ENCODE measurements around the gene UTS2B.

The UTS2B gene

GRCh38 chr3:191313296-191313695 lies 17.0 kb downstream of the UTS2B start:
- FAIRE-seq (no peak), DNase-seq (ENCODE audit: insufficient read length, low spot score) (no peak)
- no peak for TF ChIP-seq PAX5 (IDR thresholded peaks at IDR 0.05; ENCODE audit: insufficient read depth, low read length, severe bottlenecking)
- no peak for TF ChIP-seq POLR2AphosphoS5 (IDR thresholded peaks at IDR 0.05; ENCODE audit: low read depth, low read length)
- no peak for TF ChIP-seq TAF1 (IDR thresholded peaks at IDR 0.05; ENCODE audit: low read depth, low read length)
- TF ChIP-seq POLR2A (IDR thresholded peaks at IDR 0.05; ENCODE audit: low read depth, low read length), result no peak
- TF ChIP-seq SPI1 (IDR thresholded peaks at IDR 0.05; ENCODE audit: low read depth, low read length), result no peak
- TF ChIP-seq POU2F2 (IDR thresholded peaks at IDR 0.05; ENCODE audit: low read depth, low read length), result no peak

DNA sequence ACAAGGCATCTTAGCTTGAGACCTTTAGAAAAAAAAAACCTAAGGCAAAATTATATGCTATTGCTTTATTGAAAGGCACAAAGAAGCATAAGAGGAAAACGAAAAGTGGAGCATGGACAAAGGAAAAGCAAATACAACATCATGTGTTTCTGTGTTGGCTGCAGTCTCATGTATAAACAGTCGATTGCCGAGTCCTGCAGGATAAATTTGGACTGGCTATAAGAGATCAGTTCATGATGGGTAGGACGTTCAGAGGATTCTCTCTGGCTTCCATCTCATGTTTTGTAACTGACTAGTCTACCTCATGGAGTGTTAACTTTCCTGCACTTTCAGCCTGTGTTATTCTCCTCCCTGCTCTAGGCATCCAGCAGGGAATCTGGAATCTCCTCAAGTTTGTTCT lies 23.0 kb downstream of the UTS2B start:
- FAIRE-seq (no peak), DNase-seq (ENCODE audit: insufficient read length, low spot score) (no peak)
- TF ChIP-seq PAX5 (IDR thresholded peaks at IDR 0.05; ENCODE audit: insufficient read depth, low read length, severe bottlenecking) (no peak), TAF1 (IDR thresholded peaks at IDR 0.05; ENCODE audit: low read depth, low read length) (no peak), POLR2A (IDR thresholded peaks at IDR 0.05; ENCODE audit: low read depth, low read length) (no peak)

GRCh38 chr3:191306428-191306827 lies 23.9 kb downstream of the UTS2B start:
- DNase-seq (ENCODE audit: insufficient read length, low spot score), result no peak
- FAIRE-seq, result no peak
- no peak for TF ChIP-seq POLR2AphosphoS5 (IDR thresholded peaks at IDR 0.05; ENCODE audit: low read depth, low read length)
- TF ChIP-seq SPI1 (IDR thresholded peaks at IDR 0.05; ENCODE audit: low read depth, low read length), result no peak
- TF ChIP-seq TAF1 (IDR thresholded peaks at IDR 0.05; ENCODE audit: low read depth, low read length), result no peak
- no peak for TF ChIP-seq POU2F2 (IDR thresholded peaks at IDR 0.05; ENCODE audit: low read depth, low read length)
- TF ChIP-seq POLR2A (IDR thresholded peaks at IDR 0.05; ENCODE audit: low read depth, low read length), result no peak
- TF ChIP-seq PAX5 (IDR thresholded peaks at IDR 0.05; ENCODE audit: insufficient read depth, low read length, severe bottlenecking), result no peak

DNA sequence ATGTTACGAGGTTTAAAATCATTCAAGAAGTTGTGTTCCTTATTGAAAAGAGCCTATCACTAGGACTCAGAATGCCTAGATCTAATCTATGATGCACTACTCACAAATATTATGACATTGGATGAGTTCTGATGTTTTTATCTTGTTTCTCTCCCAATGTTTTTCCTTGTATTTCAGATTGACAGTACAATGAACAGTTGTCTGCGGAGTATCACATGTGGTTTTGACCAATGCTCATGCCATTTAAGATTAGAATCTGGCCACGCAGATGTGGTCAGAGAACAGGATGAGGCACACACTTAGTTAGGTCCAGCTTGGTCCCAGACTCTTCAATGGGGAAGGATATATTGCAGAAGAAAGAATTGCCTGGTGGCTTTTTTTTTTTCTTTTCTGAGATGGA lies 26.7 kb downstream of the UTS2B start:
- FAIRE-seq (no peak), DNase-seq (ENCODE audit: insufficient read length, low spot score) (no peak)
- TF ChIP-seq POLR2A (IDR thresholded peaks at IDR 0.05; ENCODE audit: low read depth, low read length), result no peak
- no peak for TF ChIP-seq TAF1 (IDR thresholded peaks at IDR 0.05; ENCODE audit: low read depth, low read length)
- TF ChIP-seq PAX5 (IDR thresholded peaks at IDR 0.05; ENCODE audit: insufficient read depth, low read length, severe bottlenecking), result no peak
- no peak for TF ChIP-seq POLR2AphosphoS5 (IDR thresholded peaks at IDR 0.05; ENCODE audit: low read depth, low read length)
- TF ChIP-seq SPI1 (IDR thresholded peaks at IDR 0.05; ENCODE audit: low read depth, low read length), result no peak
- no peak for TF ChIP-seq POU2F2 (IDR thresholded peaks at IDR 0.05; ENCODE audit: low read depth, low read length)

DNA sequence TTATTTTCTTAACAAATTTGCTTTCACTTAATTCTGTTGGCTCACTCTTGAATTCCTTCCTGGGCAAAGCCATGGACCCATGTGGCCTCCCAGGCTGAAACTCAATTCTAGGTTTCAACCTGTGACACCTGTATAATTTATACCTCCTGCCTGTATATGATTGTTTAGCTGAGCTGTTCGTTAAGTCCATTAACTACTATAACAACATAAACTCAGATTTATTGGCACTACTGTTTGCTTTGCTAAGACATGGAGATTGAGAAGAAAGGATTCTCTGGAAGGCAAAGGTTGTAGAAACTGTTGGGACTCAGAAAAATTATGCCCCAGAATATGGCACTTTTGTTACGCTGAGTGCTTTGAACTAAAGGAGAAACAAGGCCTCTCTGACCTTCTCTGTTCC lies 27.9 kb downstream of the UTS2B start:
- no peak for DNase-seq (ENCODE audit: insufficient read length, low spot score)
- no peak for TF ChIP-seq PAX5 (IDR thresholded peaks at IDR 0.05; ENCODE audit: insufficient read depth, low read length, severe bottlenecking)
- no peak for TF ChIP-seq SPI1 (IDR thresholded peaks at IDR 0.05; ENCODE audit: low read depth, low read length)
- no peak for TF ChIP-seq POU2F2 (IDR thresholded peaks at IDR 0.05; ENCODE audit: low read depth, low read length)
- TF ChIP-seq TAF1 (IDR thresholded peaks at IDR 0.05; ENCODE audit: low read depth, low read length), result no peak
- TF ChIP-seq POLR2A (IDR thresholded peaks at IDR 0.05; ENCODE audit: low read depth, low read length), result no peak
- no peak for TF ChIP-seq POLR2AphosphoS5 (IDR thresholded peaks at IDR 0.05; ENCODE audit: low read depth, low read length)
- FAIRE-seq, result no peak

DNA sequence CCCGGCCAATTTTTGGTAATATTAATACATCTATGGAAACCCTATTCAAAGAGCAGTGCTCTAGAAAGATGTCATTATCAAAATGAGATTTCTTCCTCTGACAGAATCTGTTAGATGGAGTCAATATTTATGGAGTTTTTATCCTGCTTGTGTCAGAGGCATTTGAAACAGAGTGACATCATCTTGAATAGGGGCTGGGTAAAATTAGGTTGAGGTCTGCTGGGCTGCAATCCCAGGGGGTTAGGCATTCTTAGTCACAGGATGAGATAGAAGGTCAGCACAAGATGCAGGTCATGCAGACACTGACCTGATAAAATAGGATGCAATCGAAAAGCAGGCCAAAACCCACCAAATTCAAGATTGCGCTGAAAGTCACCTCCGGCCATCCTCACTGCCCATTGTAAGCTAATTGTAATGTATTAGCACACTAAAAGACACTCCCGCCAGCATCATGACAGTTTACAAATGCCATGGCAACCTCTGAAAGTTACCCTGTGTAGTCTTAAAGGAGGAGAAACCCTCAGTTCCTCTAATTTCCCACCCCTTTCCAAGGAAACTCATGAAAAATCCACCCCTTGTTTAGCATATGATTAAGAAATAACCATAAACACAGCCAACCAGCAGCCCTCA lies 28.4 kb downstream of the UTS2B start:
- peak; percentile 43 for FAIRE-seq
- DNase-seq (ENCODE audit: insufficient read length, low spot score), result no peak
- TF ChIP-seq SPI1 (IDR thresholded peaks at IDR 0.05; ENCODE audit: low read depth, low read length) (no peak), PAX5 (IDR thresholded peaks at IDR 0.05; ENCODE audit: insufficient read depth, low read length, severe bottlenecking) (no peak), TAF1 (IDR thresholded peaks at IDR 0.05; ENCODE audit: low read depth, low read length) (no peak), POLR2AphosphoS5 (IDR thresholded peaks at IDR 0.05; ENCODE audit: low read depth, low read length) (no peak), POLR2A (IDR thresholded peaks at IDR 0.05; ENCODE audit: low read depth, low read length) (no peak), POU2F2 (IDR thresholded peaks at IDR 0.05; ENCODE audit: low read depth, low read length) (no peak)

DNA sequence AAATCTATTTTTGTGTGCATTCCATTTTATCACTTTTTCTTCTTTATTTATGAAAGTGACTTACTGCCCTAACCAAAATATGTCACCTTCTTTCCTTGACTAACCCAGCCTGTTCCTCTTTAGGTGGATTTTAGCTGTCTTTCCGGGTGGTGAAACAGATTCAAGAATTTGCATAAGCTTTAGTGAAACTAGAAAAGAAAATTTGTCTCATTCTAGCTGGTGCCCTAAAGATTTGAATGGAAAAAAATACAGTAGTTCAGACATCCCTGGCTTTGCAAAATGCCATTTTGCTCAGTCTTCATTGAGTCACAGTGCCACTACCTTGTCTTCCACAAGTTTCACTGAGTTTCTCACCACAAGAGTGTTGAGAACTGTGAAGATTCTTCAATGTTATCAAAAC lies 29.3 kb downstream of the UTS2B start:
- TF ChIP-seq TAF1 (IDR thresholded peaks at IDR 0.05; ENCODE audit: low read depth, low read length) (no peak), PAX5 (IDR thresholded peaks at IDR 0.05; ENCODE audit: insufficient read depth, low read length, severe bottlenecking) (no peak), POLR2A (IDR thresholded peaks at IDR 0.05; ENCODE audit: low read depth, low read length) (peak; percentile 29; the same call in 1 of the 2 replicates), SPI1 (IDR thresholded peaks at IDR 0.05; ENCODE audit: low read depth, low read length) (peak; percentile 77), POLR2AphosphoS5 (IDR thresholded peaks at IDR 0.05; ENCODE audit: low read depth, low read length) (no peak), POU2F2 (IDR thresholded peaks at IDR 0.05; ENCODE audit: low read depth, low read length) (peak; percentile 81)
- DNase-seq (ENCODE audit: insufficient read length, low spot score) (peak; percentile 25), FAIRE-seq (peak; percentile 16)

DNA sequence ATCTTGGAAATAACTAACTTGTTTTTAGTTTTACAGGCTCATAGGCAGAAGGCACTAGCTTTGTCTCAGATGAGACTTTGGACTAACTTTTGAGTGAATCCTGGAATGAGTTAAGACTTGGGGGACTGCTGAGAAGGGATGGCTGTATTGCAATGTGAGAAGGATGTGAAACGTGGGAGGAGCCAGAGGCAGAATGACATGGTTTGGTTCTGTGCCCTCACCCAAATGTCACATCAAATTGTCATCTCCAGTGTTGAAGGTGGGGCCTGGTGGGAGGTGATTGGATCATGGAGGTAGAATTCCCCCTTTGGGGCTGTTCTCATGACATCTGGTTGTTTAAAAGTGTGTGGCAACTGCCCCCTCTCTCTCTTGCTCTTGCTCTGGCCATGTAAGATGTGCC lies 29.9 kb downstream of the UTS2B start:
- DNase-seq (ENCODE audit: insufficient read length, low spot score) (no peak), FAIRE-seq (peak; percentile 77)
- TF ChIP-seq SPI1 (IDR thresholded peaks at IDR 0.05; ENCODE audit: low read depth, low read length) (0 out of 2 replicates have a peak, but pooled peaks have one; percentile 23), POU2F2 (IDR thresholded peaks at IDR 0.05; ENCODE audit: low read depth, low read length) (no peak)

- TF ChIP-seq PAX5 (IDR thresholded peaks at IDR 0.05; ENCODE audit: insufficient read depth, low read length, severe bottlenecking) (no peak), POLR2AphosphoS5 (IDR thresholded peaks at IDR 0.05; ENCODE audit: low read depth, low read length) (no peak), POLR2A (IDR thresholded peaks at IDR 0.05; ENCODE audit: low read depth, low read length) (no peak), TAF1 (IDR thresholded peaks at IDR 0.05; ENCODE audit: low read depth, low read length) (no peak), SPI1 (IDR thresholded peaks at IDR 0.05; ENCODE audit: low read depth, low read length) (no peak), POU2F2 (IDR thresholded peaks at IDR 0.05; ENCODE audit: low read depth, low read length) (no peak)
- DNase-seq (ENCODE audit: insufficient read length, low spot score) (no peak), FAIRE-seq (no peak)
Observed at GRCh38 chr3:191298846-191299245, 31.5 kb downstream of the UTS2B start.

GRCh38 chr3:191296041-191296541 lies 34.2 kb downstream of the UTS2B start:
- no peak for DNase-seq (ENCODE audit: insufficient read length, low spot score)
- TF ChIP-seq SPI1 (IDR thresholded peaks at IDR 0.05; ENCODE audit: low read depth, low read length) (peak; percentile 98), PAX5 (IDR thresholded peaks at IDR 0.05; ENCODE audit: insufficient read depth, low read length, severe bottlenecking) (no peak), POU2F2 (IDR thresholded peaks at IDR 0.05; ENCODE audit: low read depth, low read length) (peak; percentile 56; the same call in 1 of the 2 replicates)
- peak; percentile 99 for FAIRE-seq
